Neural progenitor cell (in vitro differentiated cells): ENCODE measurements around the gene BARHL2. TPM values are rescaled to one million over a fixed set of nuclear protein-coding genes. Genes with fewer than 3 reads are reported as not detected.

Source experiments
- DNase-seq: peaks from one replicate; pipeline ENCODE4 v3.0.0-alpha.2; 2016; ENCODE audit warnings: low spot score
- H2AFZ ChIP-seq: fragments of 200-600 bp; sonication (generic); replicated peaks from 2 replicates; pipeline ENCODE4 v1.6.1; 2016; ENCODE audit warnings: antibody characterized with exemption
- H3F3A ChIP-seq: fragments of 200-600 bp; sonication (generic); 2 replicates; pipeline ENCODE4 v1.6.1; 2016; ENCODE audit warnings: antibody characterized with exemption, low read depth
- H3K27ac ChIP-seq: fragments of 200-600 bp; sonication (generic); 2 replicates; pipeline ENCODE4 v1.5.1; 2016; ENCODE audit warnings: mild to moderate bottlenecking
- H3K27me3 ChIP-seq: fragments of 200-600 bp; sonication (generic); 2 replicates; pipeline ENCODE4 v1.6.1; 2016; ENCODE audit warnings: mild to moderate bottlenecking, moderate library complexity
- H3K36me3 ChIP-seq: fragments of 200-600 bp; sonication (generic); 2 replicates; pipeline ENCODE4 v1.5.1; 2016
- H3K4me1 ChIP-seq: fragments of 200-600 bp; sonication (generic); 2 replicates; pipeline ENCODE4 v1.6.1; 2016; ENCODE audit warnings: mixed run types
- H3K4me2 ChIP-seq: fragments of 200-600 bp; sonication (generic); 2 replicates; pipeline ENCODE4 v1.6.1; 2016
- H3K4me3 ChIP-seq: fragments of 200-600 bp; sonication (generic); 2 replicates; pipeline ENCODE4 v1.5.1; 2016
- H3K79me2 ChIP-seq: fragments of 200-600 bp; sonication (generic); 2 replicates; pipeline ENCODE4 v1.6.1; 2016; ENCODE audit warnings: low read depth
- H3K9ac ChIP-seq: fragments of 200-600 bp; sonication (generic); 2 replicates; pipeline ENCODE4 v1.6.1; 2016
- H3K9me3 ChIP-seq: fragments of 200-600 bp; sonication (generic); 2 replicates; pipeline ENCODE4 v1.5.1; 2016; ENCODE audit warnings: low read depth
- H4K20me1 ChIP-seq: fragments of 200-600 bp; sonication (generic); 2 replicates; pipeline ENCODE4 v1.6.1; 2016; ENCODE audit warnings: low read depth
- H3K27ac Mint-ChIP-seq: 3 replicates; pipeline ENCODE4 v1.8.0; 2021; ENCODE audit warnings: mixed read lengths
- H3K27me3 Mint-ChIP-seq: 2 replicates; pipeline ENCODE4 v1.8.0; 2022; ENCODE audit warnings: low read depth, mild to moderate bottlenecking, inconsistent platforms, moderate library complexity, mixed read lengths; ENCODE audit not compliant: insufficient read depth
- H3K36me3 Mint-ChIP-seq: 3 replicates; pipeline ENCODE4 v1.8.0; 2021; ENCODE audit warnings: mixed read lengths
- H3K4me1 Mint-ChIP-seq: 3 replicates; pipeline ENCODE4 v1.8.0; 2021; ENCODE audit warnings: mixed read lengths
- H3K4me3 Mint-ChIP-seq: 3 replicates; pipeline ENCODE4 v1.8.0; 2021; ENCODE audit warnings: mild to moderate bottlenecking, moderate library complexity, mixed read lengths
- H3K9me3 Mint-ChIP-seq: 3 replicates; pipeline ENCODE4 v1.8.0; 2020; ENCODE audit warnings: mixed read lengths
- CTCF ChIP-seq: fragments of 200-600 bp; sonication (generic); IDR thresholded peaks from 2 replicates; pipeline ENCODE4 v1.5.1; 2017; ENCODE audit warnings: antibody characterized with exemption, mild to moderate bottlenecking
- EZH2 ChIP-seq: fragments of 200-600 bp; sonication (generic); IDR thresholded peaks from 2 replicates; pipeline ENCODE4 v1.6.1; 2017; ENCODE audit warnings: antibody characterized with exemption, mild to moderate bottlenecking, moderate library complexity
- EZH2phosphoT487 ChIP-seq: fragments of 200-600 bp; sonication (generic); IDR thresholded peaks from 2 replicates; pipeline ENCODE4 v1.6.1; 2017; ENCODE audit warnings: antibody characterized with exemption
- total RNA-seq: library from RNA; depleted of rRNA; stranded (reverse); fragments of >200 nt; gene quantifications from 2 replicates; pipeline ENCODE4 v1.2.3, GENCODE V29; 2015; ENCODE audit warnings: low replicate concordance

The BARHL2 gene
- total RNA-seq, 1 donor from 2014 or later, result not detected

GRCh38 chr1:90694846-90695245 is 22.3 kb downstream of the BARHL2 start:
- Histone ChIP-seq H3K27me3 (peaks cover 68% of the 10 kb centered on the region), H2AFZ (no peak overlapping the region), H3K4me2 (no peak overlapping the region), H3K9me3 (no peaks in the 10 kb centered on the region), H3K27ac (no peak overlapping the region), H3F3A (no peaks in the 10 kb centered on the region), H3K79me2 (no peaks in the 10 kb centered on the region), H3K4me3 (no peak overlapping the region), H3K4me1 (no peaks in the 10 kb centered on the region), H3K9ac (no peak overlapping the region), H3K36me3 (no peaks in the 10 kb centered on the region), H4K20me1 (no peaks in the 10 kb centered on the region)
- TF ChIP-seq EZH2 (no peak), EZH2phosphoT487 (no peak), CTCF (no peak)
- H3K27me3 Mint-ChIP-seq, result peaks cover 2% of the 10 kb centered on the region
- H3K27ac Mint-ChIP-seq, result no peak overlapping the region
- no peaks in the 10 kb centered on the region for H3K4me1 Mint-ChIP-seq
- DNase-seq, result no peak
- no peak overlapping the region for H3K4me3 Mint-ChIP-seq
- no peaks in the 10 kb centered on the region for H3K36me3 Mint-ChIP-seq
- H3K9me3 Mint-ChIP-seq, result peaks cover 2% of the 10 kb centered on the region

GRCh38 chr1:90687747-90688146 is 29.4 kb downstream of the BARHL2 start:
- DNase-seq, result no peak
- Histone ChIP-seq H3F3A (no peaks in the 10 kb centered on the region), H2AFZ (no peak overlapping the region), H3K27ac (no peak overlapping the region), H3K4me3 (no peak overlapping the region), H3K4me1 (no peaks in the 10 kb centered on the region), H3K27me3 (peaks cover 3% of the 10 kb centered on the region), H3K9ac (no peak overlapping the region), H3K9me3 (no peaks in the 10 kb centered on the region), H4K20me1 (no peaks in the 10 kb centered on the region), H3K4me2 (no peak overlapping the region), H3K79me2 (no peaks in the 10 kb centered on the region), H3K36me3 (no peaks in the 10 kb centered on the region)
- Mint-ChIP-seq H3K9me3 (peaks cover 3% of the 10 kb centered on the region), H3K27me3 (peaks cover 5% of the 10 kb centered on the region), H3K36me3 (no peaks in the 10 kb centered on the region), H3K4me1 (peaks cover 8% of the 10 kb centered on the region), H3K27ac (no peak overlapping the region), H3K4me3 (no peak overlapping the region)
- TF ChIP-seq EZH2phosphoT487 (no peak), CTCF (no peak), EZH2 (no peak)

GRCh38 chr1:90675161-90675847 is 41.8 kb downstream of the BARHL2 start:
- Mint-ChIP-seq H3K4me3 (no peak overlapping the region), H3K27me3 (no peaks in the 10 kb centered on the region), H3K27ac (no peak overlapping the region), H3K36me3 (no peaks in the 10 kb centered on the region), H3K4me1 (no peaks in the 10 kb centered on the region), H3K9me3 (peaks cover 21% of the 10 kb centered on the region)
- Histone ChIP-seq H3K27ac (no peak overlapping the region), H3K9ac (no peak overlapping the region), H3K4me2 (no peak overlapping the region), H3F3A (no peaks in the 10 kb centered on the region), H3K36me3 (no peaks in the 10 kb centered on the region), H3K4me1 (no peaks in the 10 kb centered on the region), H3K4me3 (no peak overlapping the region), H3K79me2 (no peaks in the 10 kb centered on the region), H4K20me1 (no peaks in the 10 kb centered on the region), H3K27me3 (no peaks in the 10 kb centered on the region), H3K9me3 (peaks cover 11% of the 10 kb centered on the region), H2AFZ (no peak overlapping the region)
- DNase-seq, result no peak
- no peak for TF ChIP-seq CTCF
- no peak for TF ChIP-seq EZH2phosphoT487
- TF ChIP-seq EZH2, result no peak
